GM19035 (cell line): ENCODE measurements around the gene CHI3L1.
"Not testable (repeated sequence)": the region's sequence is repeated elsewhere in the genome, so short reads cannot be mapped to it uniquely, and the experiment has no call there.

Experiments
- ATAC-seq: cut with Tn5 transposase; IDR thresholded peaks from one replicate; pipeline ENCODE4 v1.9.1; 2021; ENCODE audit not compliant: unreplicated experiment

The CHI3L1 gene

DNA sequence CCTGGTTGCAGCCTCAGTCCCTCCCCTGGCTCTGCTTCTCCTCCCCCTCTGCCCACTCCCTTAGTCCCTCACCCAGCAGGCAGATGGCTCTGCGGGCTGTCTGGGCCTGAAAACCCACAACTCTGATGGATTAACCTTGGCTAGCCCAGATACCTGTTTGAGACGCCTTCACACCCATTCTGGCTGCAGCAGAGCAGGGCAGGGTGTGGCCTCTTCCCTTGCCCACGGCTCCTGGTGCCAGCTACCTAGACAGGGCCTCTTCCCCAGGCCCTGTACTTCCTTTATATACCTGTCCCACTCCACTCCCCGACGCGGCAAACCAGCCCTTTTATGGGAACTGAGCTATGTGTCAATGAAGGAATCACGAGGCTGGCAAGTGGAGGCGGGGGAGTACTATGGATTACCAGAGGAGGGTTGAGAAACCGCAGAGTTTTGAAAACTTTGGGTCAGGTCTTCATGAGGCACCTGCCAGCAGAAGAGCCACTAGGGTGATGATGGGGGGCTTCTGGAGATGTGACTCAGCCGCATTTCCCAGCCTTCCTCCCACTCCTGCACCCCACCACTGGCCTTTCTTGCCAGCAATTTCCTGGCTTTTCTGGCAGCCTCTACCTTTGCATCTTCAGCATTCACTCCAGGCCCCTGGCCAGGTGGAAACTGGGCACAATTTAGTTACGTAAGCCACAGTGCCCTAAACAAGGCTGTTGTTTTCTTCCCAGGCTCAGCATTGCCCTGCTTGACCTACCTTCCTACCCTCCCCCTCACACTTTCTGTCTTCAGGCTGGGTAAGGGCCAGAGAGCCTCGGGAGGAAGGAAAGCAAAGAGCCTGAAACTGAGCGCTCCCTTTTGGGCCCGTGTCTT is at the start of gene CHI3L1:
Gene CHI3L1, minus strand, starts transcription at position 259 of the 858 bp plus-strand sequence. Its CDS starts 81 bp downstream, at position 178.
- ATAC-seq = no peak

DNA sequence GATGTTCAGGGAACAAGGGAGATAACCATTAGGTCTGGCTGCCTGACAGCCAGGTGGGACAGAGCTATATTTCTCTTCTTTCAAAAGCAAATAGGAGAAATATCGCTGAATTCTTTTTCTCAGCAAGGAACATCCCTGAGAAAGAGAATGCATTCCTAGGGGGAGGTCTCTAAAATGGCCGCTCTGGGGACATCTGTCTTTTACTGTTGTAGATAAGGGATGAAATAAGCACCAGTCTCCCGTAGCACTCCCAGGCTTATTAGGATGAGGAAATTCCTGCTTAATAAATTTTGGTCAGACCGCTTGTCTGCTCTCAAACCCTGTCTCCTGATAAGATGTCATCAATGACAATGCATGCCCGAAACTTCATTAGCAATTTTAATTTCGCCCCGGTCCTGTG is 48.4 kb upstream of the CHI3L1 start:
- ATAC-seq = not testable (repeated sequence)

DNA sequence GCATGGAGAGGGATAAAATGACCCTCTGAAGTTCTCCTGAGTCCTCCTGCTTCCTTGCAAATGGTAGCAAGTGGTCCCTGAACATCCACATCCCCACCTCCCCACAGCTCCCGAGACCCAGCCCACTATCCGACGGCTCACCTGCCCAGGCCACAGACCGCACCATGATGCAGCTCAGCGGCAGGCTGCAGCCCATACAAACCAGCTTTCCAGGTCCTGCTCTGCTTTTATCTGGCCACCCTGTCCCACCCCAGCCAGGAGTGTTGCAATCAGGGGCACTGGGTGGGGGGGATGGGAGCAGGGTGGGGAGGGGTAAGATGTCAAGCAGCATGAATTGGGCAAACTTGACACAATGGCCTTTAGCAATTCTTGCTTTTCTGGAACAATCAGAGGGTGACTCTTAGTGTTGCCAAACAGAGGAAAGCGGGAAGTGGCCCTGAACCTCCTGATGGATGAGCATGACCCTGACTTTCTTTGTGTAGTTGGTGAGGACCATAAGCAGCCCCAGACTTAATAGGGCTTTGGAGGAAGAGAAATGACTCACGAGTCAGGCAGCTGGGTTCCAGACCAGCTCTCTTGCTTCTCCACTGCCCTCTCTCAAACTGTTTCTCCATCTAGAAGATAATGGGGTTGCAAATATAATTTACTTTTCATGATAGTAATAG is 43.1 kb upstream of the CHI3L1 start, which contains the start of gene CHIT1:
Gene CHIT1, minus strand, starts transcription at position 203 of the 665 bp plus-strand sequence. Its CDS starts 37 bp downstream, at position 166.
- ATAC-seq = no peak

DNA sequence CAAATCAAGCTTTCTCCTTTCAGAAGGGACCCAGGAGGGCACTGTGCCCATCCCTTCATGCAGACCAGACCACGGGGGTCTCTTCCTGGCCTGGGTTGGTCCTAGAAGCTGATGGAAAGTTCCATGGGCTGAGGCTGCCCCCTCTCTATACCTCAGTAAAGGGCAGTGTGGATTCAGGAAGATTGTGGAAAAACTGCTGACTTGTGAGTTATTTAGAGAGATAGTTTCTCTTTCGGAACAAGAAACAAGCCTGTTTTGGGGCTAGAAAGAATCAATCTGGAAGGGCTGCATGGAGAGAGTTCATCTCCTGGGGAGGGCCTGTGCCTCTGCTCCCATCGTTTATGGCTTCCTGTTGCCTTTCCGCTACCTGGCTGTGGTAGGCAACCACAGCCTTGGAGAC is 42.2 kb upstream of the CHI3L1 start:
- ATAC-seq = no peak

DNA sequence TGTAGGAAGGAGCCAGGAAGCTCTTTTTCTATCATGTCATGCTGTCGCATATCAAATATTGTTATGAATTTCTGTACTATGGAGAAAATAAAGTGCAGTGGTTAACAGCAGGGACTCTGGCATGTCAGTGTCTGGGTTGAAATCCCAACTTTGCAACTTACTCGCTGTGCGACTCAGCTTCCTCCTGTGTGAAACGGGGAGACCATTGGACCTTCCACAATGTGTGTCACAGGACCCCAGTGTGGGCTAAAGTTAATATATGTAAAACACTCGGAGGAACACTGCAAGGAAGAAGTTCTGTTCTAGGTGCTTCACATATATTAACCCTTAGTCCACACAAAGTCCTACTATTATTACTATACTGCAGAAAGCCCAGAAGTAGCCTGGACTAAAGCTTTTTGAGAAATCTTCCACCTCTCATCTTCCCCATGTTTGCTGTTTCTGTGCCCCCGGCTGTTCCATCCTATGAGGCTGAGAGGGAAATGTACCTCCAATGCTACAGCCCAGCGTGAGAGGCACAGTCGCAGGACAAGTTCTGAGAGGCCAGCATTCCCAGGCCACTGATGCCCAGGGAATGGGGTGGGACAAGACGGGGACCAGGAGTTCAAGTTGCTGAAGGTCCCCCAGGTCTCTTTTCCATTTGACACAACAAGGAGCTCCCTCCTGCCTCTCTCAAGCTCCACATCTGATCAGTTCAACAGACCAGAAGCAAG is 41.0 kb upstream of the CHI3L1 start:
- ATAC-seq = no peak

DNA sequence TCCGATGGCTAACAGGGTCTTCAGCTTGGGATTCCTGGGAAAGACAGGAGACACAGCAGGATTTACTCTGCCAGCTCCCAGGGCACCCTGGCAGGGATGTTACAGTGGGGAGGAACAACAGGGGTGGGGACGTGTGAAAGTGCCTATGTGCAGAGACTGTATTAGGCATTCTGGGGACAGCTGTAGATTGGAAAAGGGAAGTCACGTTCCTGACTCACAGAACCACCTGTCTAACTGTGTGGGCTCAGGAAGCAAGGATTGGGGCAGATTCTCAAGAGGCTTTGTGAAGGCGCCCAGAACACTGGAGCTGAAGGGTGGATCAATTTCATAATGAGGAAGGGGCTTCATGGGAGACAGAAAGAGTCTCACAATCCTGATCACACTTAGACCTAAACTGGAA is 38.6 kb upstream of the CHI3L1 start:
- ATAC-seq = no peak

GRCh38 chr1:203223012-203223775 is 36.7 kb upstream of the CHI3L1 start:
- no peak for ATAC-seq

DNA sequence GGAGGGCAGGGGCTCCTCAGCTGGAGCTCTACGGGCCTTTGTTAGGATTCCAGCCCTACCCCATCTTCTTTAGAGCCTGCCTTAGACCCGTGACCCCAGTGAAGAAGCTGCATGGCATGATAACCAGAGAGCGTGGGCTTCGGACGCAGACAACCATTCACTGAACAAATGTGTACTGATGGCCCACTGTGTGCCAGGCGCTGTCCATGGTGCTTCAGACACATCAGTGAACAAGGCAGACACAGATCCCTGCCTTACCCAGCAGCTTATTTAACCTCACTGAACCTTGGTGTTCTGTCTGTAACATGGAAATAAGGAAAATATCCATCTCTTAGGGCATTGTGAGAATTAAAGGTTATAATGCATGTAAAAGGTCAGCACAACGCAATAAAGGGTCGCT is 33.4 kb upstream of the CHI3L1 start:
- ATAC-seq = no peak

GRCh38 chr1:203219171-203219570 is 32.7 kb upstream of the CHI3L1 start:
- no peak for ATAC-seq

- ATAC-seq = no peak
These were observed 31.2 kb upstream of the CHI3L1 start for GRCh38 chr1:203217668-203218067.

- no peak for ATAC-seq
These were observed 30.7 kb upstream of the CHI3L1 start for GRCh38 chr1:203217139-203217655.

DNA sequence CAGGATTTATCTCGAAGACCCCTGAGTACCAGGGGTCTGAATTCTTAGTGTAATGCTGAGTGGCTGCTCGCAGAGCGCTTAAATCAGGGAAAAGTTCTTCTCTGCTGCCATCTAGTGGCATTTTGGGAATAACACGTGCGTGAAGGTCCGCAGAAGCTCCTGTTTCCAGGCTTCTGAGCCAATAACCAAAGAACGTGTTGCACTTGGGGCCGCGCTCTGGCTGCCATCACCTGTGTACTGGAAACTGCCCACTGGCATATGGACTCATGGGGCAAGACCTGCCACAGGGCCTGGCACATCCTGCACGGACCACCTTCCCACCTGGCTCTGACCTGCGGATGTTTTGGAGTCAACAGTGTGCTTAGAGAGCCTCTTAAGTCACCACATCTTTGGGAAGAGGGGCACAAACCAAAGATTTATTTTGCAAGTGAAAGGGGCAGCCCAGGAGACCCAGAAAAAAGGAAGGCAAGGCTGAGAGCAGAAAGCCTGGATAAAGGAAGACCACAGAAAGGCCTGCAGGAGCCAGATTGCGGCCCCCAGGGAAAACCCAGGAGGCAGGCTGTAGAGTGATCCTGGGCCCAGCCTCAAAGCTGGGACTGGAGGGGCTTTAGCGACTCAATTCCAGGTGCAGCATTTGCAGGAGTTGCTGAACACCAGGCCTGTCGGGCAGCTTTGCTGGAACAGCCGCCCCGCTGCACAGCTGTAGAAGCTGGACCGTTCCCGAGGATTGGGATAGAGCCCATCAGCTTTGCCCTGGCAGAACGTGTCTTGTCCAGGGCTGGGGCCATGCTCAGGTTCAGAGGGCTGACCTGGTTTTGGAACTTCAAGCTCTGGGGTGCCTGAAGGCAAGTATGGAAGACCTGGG is 30.0 kb upstream of the CHI3L1 start:
- ATAC-seq = no peak

- no peak for ATAC-seq
These were observed 29.1 kb upstream of the CHI3L1 start for GRCh38 chr1:203215573-203215972.

GRCh38 chr1:203214871-203215270 is 28.4 kb upstream of the CHI3L1 start:
- ATAC-seq = no peak

GRCh38 chr1:203213126-203213525 is 26.6 kb upstream of the CHI3L1 start:
- ATAC-seq = no peak

GRCh38 chr1:203211812-203212211 is 25.3 kb upstream of the CHI3L1 start:
- ATAC-seq = no peak

DNA sequence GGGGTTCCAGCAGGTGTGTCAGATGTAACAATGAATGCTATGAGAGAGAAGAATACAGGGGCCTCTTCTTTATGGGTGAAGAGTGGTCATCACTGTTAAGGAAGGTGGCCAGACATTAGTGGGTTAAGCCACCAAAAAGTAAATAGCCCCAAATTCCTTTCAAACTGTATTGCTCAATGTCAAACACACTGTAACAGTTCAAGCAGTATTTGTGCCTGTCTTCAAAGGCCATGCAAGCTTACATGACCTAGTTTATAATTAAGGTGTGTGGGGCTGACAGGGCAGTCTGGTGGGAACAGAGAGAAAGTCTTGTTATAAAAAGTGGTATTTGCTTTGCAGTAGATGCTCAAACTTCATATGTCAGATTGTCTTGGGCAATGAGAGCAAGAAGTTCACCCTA is 24.5 kb upstream of the CHI3L1 start:
- ATAC-seq = no peak

- no peak for ATAC-seq
These were observed 23.8 kb upstream of the CHI3L1 start for GRCh38 chr1:203210350-203210749.

- ATAC-seq = no peak
These were observed 21.7 kb upstream of the CHI3L1 start for GRCh38 chr1:203208181-203208580.

- ATAC-seq = no peak
These were observed 21.2 kb upstream of the CHI3L1 start for GRCh38 chr1:203207751-203208150.
